ENCODE results near the gene NDE1. TPM values are rescaled to one million over a fixed set of nuclear protein-coding genes. Genes with fewer than 3 reads are reported as not detected.
"Not testable (repeated sequence)": the region's sequence is repeated elsewhere in the genome, so short reads cannot be mapped to it uniquely, and the experiment has no call there.

NDE1 gene
- total and polyA plus RNA-seq, 7 donors, result 6.6 to 17.0 (median 10.3) TPM

GRCh38 chr16:15660203-15660601 lies 10.2 kb downstream of the NDE1 start:
- DNase-seq (no peak), ATAC-seq (no peak)
- H3K9me3 ChIP-seq, result no peaks in the 10 kb centered on the region
- H3K36me3 ChIP-seq (ENCODE audit: insufficient read depth in 1 of 2, low read depth in 1 of 2), result peaks cover 0 to 7% of the 10 kb centered on the region in 2 donors
- no peak for TF ChIP-seq CTCF (IDR thresholded peaks at IDR 0.05)
- no peaks in the 10 kb centered on the region for H3K4me1 ChIP-seq
- no peak overlapping the region for H3K4me3 ChIP-seq
- intact Hi-C loops (cut with DNase I), result no loop called here
- H3K27ac ChIP-seq, result no peak overlapping the region
- WGBS, 3 donors, result 94 to 95% (median 95%) methylated on average over 5 of the region's 5 CpGs
- H3K27me3 ChIP-seq (ENCODE audit: insufficient read depth in 3 of 3, low read length in 2 of 3), result no peaks in the 10 kb centered on the region

GRCh38 chr16:15665107-15665506 lies 15.1 kb downstream of the NDE1 start:
- ATAC-seq (no peak), DNase-seq (no peak)
- Histone ChIP-seq H3K27ac (no peak overlapping the region), H3K9me3 (no peaks in the 10 kb centered on the region), H3K4me3 (no peak overlapping the region), H3K36me3 (ENCODE audit: insufficient read depth in 1 of 2, low read depth in 1 of 2) (peaks cover 3 to 56% of the 10 kb centered on the region in 2 donors), H3K27me3 (ENCODE audit: insufficient read depth in 3 of 3, low read length in 2 of 3) (no peaks in the 10 kb centered on the region), H3K4me1 (no peaks in the 10 kb centered on the region)
- intact Hi-C loops (cut with DNase I), result no loop called here
- TF ChIP-seq CTCF (IDR thresholded peaks at IDR 0.05), result no peak

- DNase-seq (no peak), ATAC-seq (no peak)
- Histone ChIP-seq H3K4me3 (no peak overlapping the region), H3K27ac (no peak overlapping the region), H3K9me3 (no peaks in the 10 kb centered on the region), H3K27me3 (ENCODE audit: insufficient read depth in 3 of 3, low read length in 2 of 3) (no peaks in the 10 kb centered on the region), H3K36me3 (ENCODE audit: insufficient read depth in 1 of 2, low read depth in 1 of 2) (peaks cover 3 to 57% of the 10 kb centered on the region in 2 donors), H3K4me1 (peaks cover under 1% of the 10 kb centered on the region)
- WGBS, 3 donors, result 89 to 90% (median 89%) methylated on average over 18 of the region's 18 CpGs
- no peak for TF ChIP-seq CTCF (IDR thresholded peaks at IDR 0.05)
- intact Hi-C loops (cut with DNase I), result no loop called here
Observed at GRCh38 chr16:15667091-15667742, 17.2 kb downstream of the NDE1 start.

- DNase-seq, result no peak
- Histone ChIP-seq H3K27me3 (ENCODE audit: insufficient read depth in 3 of 3, low read length in 2 of 3) (no peaks in the 10 kb centered on the region), H3K9me3 (no peaks in the 10 kb centered on the region), H3K27ac (peak overlapping the region; percentile 78), H3K36me3 (ENCODE audit: insufficient read depth in 1 of 2, low read depth in 1 of 2) (peaks cover 2 to 40% of the 10 kb centered on the region in 2 donors), H3K4me3 (no peak overlapping the region), H3K4me1 (peaks cover 11% of the 10 kb centered on the region)
- TF ChIP-seq CTCF (IDR thresholded peaks at IDR 0.05), result no peak
- intact Hi-C loops (cut with DNase I), result no loop called here
- 85 to 91% (median 88%) methylated on average over 8 of the region's 8 CpGs for WGBS, 3 donors
- no peak for ATAC-seq
Observed at GRCh38 chr16:15671530-15672117, 21.6 kb downstream of the NDE1 start.

GRCh38 chr16:15672127-15672513 lies 22.1 kb downstream of the NDE1 start:
- intact Hi-C loops (cut with DNase I); H3K9me3 ChIP-seq; DNase-seq; H3K27me3 ChIP-seq (ENCODE audit: insufficient read depth in 3 of 3, low read length in 2 of 3): not testable (repeated sequence)
- peak in 1 of 4 donors; percentile 17 for ATAC-seq
- peak overlapping the region; percentile 78 for H3K27ac ChIP-seq
- peak overlapping the region; percentile 31 for H3K4me3 ChIP-seq
- H3K4me1 ChIP-seq, result peaks cover 11% of the 10 kb centered on the region
- peaks cover 0 to 35% of the 10 kb centered on the region in 2 donors for H3K36me3 ChIP-seq (ENCODE audit: insufficient read depth in 1 of 2, low read depth in 1 of 2)
- WGBS, 3 donors, result 86 to 90% (median 89%) methylated on average over 10 of the region's 10 CpGs
